GM23338 (cell line): ENCODE measurements around the gene TBCD. TPM values are rescaled to one million over a fixed set of nuclear protein-coding genes. Genes with fewer than 3 reads are reported as not detected.

Source experiments
- ATAC-seq: fragments of 200-7000 bp; cut with Tn5 transposase; 3 replicates; pipeline ENCODE4 v1.9.1; 2020
- DNase-seq: peaks from one replicate; pipeline ENCODE4 v3.0.0-alpha.2; 2015; ENCODE audit warnings: low spot score
- H2AFZ ChIP-seq: fragments of 200-600 bp; sonication (generic); 2 replicates; pipeline ENCODE4 v1.8.0; 2016; ENCODE audit warnings: antibody characterized with exemption, mild to moderate bottlenecking, moderate library complexity
- H3F3A ChIP-seq: fragments of 200-600 bp; sonication (generic); replicated peaks from 2 replicates; pipeline ENCODE4 v1.8.0; 2017; ENCODE audit warnings: antibody characterized with exemption, mixed run types, low read depth
- H3K27ac ChIP-seq: fragments of 200-600 bp; sonication (generic); 2 replicates; pipeline ENCODE4 v1.6.1; 2016; ENCODE audit warnings: low read depth
- H3K27me3 ChIP-seq: fragments of 200-600 bp; sonication (generic); 2 replicates; pipeline ENCODE4 v1.8.0; 2016; ENCODE audit warnings: mild to moderate bottlenecking, mixed run types, moderate library complexity; ENCODE audit not compliant: insufficient read depth
- H3K36me3 ChIP-seq: fragments of 200-600 bp; sonication (generic); 2 replicates; pipeline ENCODE4 v1.8.0; 2016; ENCODE audit warnings: mild to moderate bottlenecking; ENCODE audit not compliant: insufficient read depth
- H3K4me1 ChIP-seq: fragments of 200-600 bp; sonication (generic); 2 replicates; pipeline ENCODE4 v1.8.0; 2016; ENCODE audit warnings: mild to moderate bottlenecking, moderate library complexity; ENCODE audit not compliant: insufficient read depth
- H3K4me2 ChIP-seq: fragments of 200-600 bp; sonication (generic); 2 replicates; pipeline ENCODE4 v1.7.1; 2017; ENCODE audit warnings: mixed run types
- H3K4me3 ChIP-seq: fragments of 200-600 bp; sonication (generic); 2 replicates; pipeline ENCODE4 v1.6.1; 2016; ENCODE audit warnings: mixed run types
- H3K79me2 ChIP-seq: fragments of 200-600 bp; sonication (generic); replicated peaks from 2 replicates; pipeline ENCODE4 v1.8.0; 2017; ENCODE audit warnings: mild to moderate bottlenecking; ENCODE audit not compliant: insufficient read depth
- H3K9me2 ChIP-seq: fragments of 200-600 bp; sonication (generic); 2 replicates; pipeline ENCODE4 v1.8.0; 2017; ENCODE audit not compliant: insufficient read depth
- H4K20me1 ChIP-seq: fragments of 200-600 bp; sonication (generic); replicated peaks from 2 replicates; pipeline ENCODE4 v1.8.0; 2017; ENCODE audit warnings: mild to moderate bottlenecking; ENCODE audit not compliant: insufficient read depth
- H3K27ac Mint-ChIP-seq: 2 replicates; pipeline ENCODE4 v1.8.0; 2020; ENCODE audit warnings: inconsistent platforms, mild to moderate bottlenecking, moderate library complexity, mixed read lengths
- H3K27me3 Mint-ChIP-seq: 3 replicates; pipeline ENCODE4 v1.8.0; 2022; ENCODE audit warnings: low read depth, mild to moderate bottlenecking, moderate library complexity, mixed read lengths, inconsistent platforms; ENCODE audit not compliant: insufficient read depth, poor library complexity
- H3K36me3 Mint-ChIP-seq: 3 replicates; pipeline ENCODE4 v1.8.0; 2021; ENCODE audit warnings: low read depth, mild to moderate bottlenecking, inconsistent platforms, moderate library complexity, mixed read lengths
- H3K4me1 Mint-ChIP-seq: 3 replicates; pipeline ENCODE4 v1.8.0; 2020; ENCODE audit warnings: mild to moderate bottlenecking, inconsistent platforms, mixed read lengths
- H3K4me3 Mint-ChIP-seq: 3 replicates; pipeline ENCODE4 v1.8.0; 2021; ENCODE audit warnings: moderate library complexity, mild to moderate bottlenecking, inconsistent platforms, mixed read lengths
- H3K9me3 Mint-ChIP-seq: 3 replicates; pipeline ENCODE4 v1.8.0; 2020; ENCODE audit warnings: moderate library complexity, mild to moderate bottlenecking, inconsistent platforms, mixed read lengths
- CREB1 ChIP-seq: fragments of 250-450 bp; sonication (Bioruptor Pico); IDR thresholded peaks from 2 replicates; pipeline ENCODE4 v1.5.0; 2020; ENCODE audit warnings: low read depth, mild to moderate bottlenecking, moderate library complexity
- EZH2 ChIP-seq: fragments of 200-600 bp; sonication (generic); IDR thresholded peaks from one replicate; pipeline ENCODE4 v1.8.0; 2017; ENCODE audit warnings: antibody characterized with exemption, mild to moderate bottlenecking, low read depth; ENCODE audit not compliant: unreplicated experiment
- EZH2phosphoT487 ChIP-seq: fragments of 200-600 bp; sonication (generic); IDR thresholded peaks from one replicate; pipeline ENCODE4 v1.8.1; 2018; ENCODE audit warnings: antibody characterized with exemption; ENCODE audit not compliant: unreplicated experiment
- JUNB ChIP-seq: IDR thresholded peaks from one replicate; pipeline ENCODE4 v1.6.1; 2016; ENCODE audit warnings: antibody characterized with exemption; ENCODE audit not compliant: unreplicated experiment
- NANOG ChIP-seq: IDR thresholded peaks from 2 replicates; pipeline ENCODE4 v1.6.1; 2016; ENCODE audit warnings: antibody characterized with exemption, borderline replicate concordance
- POLR2AphosphoS5 ChIP-seq: IDR thresholded peaks from 2 replicates; pipeline ENCODE4 v1.6.1; 2016; ENCODE audit warnings: antibody characterized with exemption, low read depth
- STAT1 ChIP-seq: IDR thresholded peaks from one replicate; pipeline ENCODE4 v1.6.1; 2016; ENCODE audit warnings: antibody characterized with exemption; ENCODE audit not compliant: unreplicated experiment
- ZNF114 ChIP-seq: fragments of 250-450 bp; sonication (Bioruptor Pico); IDR thresholded peaks from 2 replicates; pipeline ENCODE4 v1.5.0; 2020; ENCODE audit warnings: mild to moderate bottlenecking, moderate library complexity
- ZNF331 ChIP-seq: fragments of 250-450 bp; sonication (Bioruptor Pico); IDR thresholded peaks from 2 replicates; pipeline ENCODE4 v1.5.0; 2020; ENCODE audit warnings: low read depth, mild to moderate bottlenecking, moderate library complexity
- polyA plus RNA-seq: library from polyadenylated mRNA; unstranded; fragments of >200 nt; fragmentation: Nextera tagmentation; extraction: Ambion mirVana; gene quantifications from 2 replicates; pipeline ENCODE4 v1.2.1, GENCODE V29; 2016
- total RNA-seq: library from RNA; depleted of rRNA; stranded (reverse); fragments of >200 nt; shearing (Covaris generic); gene quantifications from 2 replicates; pipeline ENCODE4 v1.2.3, GENCODE V29; 2014
- TF ChIP-seq, protein P1 (sequence below): IDR thresholded peaks from one replicate; pipeline ENCODE4 v1.6.1; 2018; ENCODE audit warnings: antibody characterized with exemption; ENCODE audit not compliant: unreplicated experiment
- TF ChIP-seq, protein P2 (sequence below): IDR thresholded peaks from 2 replicates; pipeline ENCODE4 v1.6.1; 2016; ENCODE audit warnings: antibody characterized with exemption
- TF ChIP-seq, protein P3 (sequence below): fragments of 250-450 bp; sonication (Bioruptor Pico); IDR thresholded peaks from 2 replicates; pipeline ENCODE4 v1.5.0; 2020; ENCODE audit warnings: mild to moderate bottlenecking, moderate library complexity
- TF ChIP-seq, protein P4 (sequence below), 2 experiments: fragments of 200-600 bp in 1 of 2; sonication (generic) in 1 of 2; conservative IDR thresholded peaks; 2 replicates each; pipeline versions ENCODE4 v1.5.1 to v1.6.1; 2016 to 2017; ENCODE audit warnings: antibody characterized with exemption in 2 of 2, low read depth in 2 of 2, mild to moderate bottlenecking in 2 of 2, moderate library complexity in 1 of 2

TBCD gene
- total and polyA plus RNA-seq, 2 experiments from 2014 or later, result 75.0 to 116 TPM

DNA sequence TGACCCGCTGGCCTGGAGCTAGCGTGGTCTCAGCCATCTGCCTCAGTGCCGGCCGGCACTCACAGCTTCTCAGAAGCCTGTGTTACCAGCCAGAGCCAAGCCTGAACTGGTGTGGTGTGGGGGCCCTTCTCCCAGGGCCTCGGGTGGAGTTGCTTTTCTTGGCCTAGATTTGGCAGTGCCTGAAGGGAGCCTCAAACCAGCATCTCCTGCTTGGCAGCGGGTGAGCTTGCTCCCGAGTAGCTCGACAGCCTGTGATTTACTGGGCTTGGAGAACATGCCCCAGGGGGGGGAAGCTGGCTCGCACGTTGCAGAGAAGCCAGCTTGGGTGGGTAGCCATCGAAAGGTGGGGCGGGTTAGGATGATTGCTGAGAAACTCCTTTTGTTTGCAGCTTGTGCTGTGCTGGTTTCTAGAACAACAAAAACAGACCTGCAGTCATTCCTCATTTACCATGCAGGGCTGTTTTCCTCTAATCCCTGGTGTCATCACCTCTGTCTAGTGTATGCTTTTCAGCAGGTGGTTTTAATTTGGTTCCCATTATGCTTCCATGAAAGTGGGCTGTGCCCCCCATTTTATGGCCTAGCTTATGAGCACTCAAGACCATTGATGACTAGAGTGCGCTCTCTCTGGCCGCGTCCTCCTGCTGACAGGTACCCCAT, 42.2 kb downstream of the TBCD start:
- no peak overlapping the region for H3K27ac Mint-ChIP-seq
- H3K79me2 ChIP-seq, result peaks cover 76% of the 10 kb centered on the region

More for the DNA sequence above, 42.2 kb downstream of the TBCD start:
- H3K9me2 ChIP-seq, result no peaks in the 10 kb centered on the region
- H3K4me3 ChIP-seq, result no peak overlapping the region
- H3K27ac ChIP-seq, result peak overlapping the region; percentile 14; the same call in 1 of the 2 replicates
- ATAC-seq (no peak), DNase-seq (no peak)
- H3K9me3 Mint-ChIP-seq, result no peaks in the 10 kb centered on the region; the same call in 2 of the 3 replicates
- peaks cover 3% of the 10 kb centered on the region; the same call in 2 of the 3 replicates for H3K4me1 Mint-ChIP-seq
- H4K20me1 ChIP-seq, result peaks cover 9% of the 10 kb centered on the region
- no peak overlapping the region for H2AFZ ChIP-seq
- peaks cover 34% of the 10 kb centered on the region for H3K36me3 Mint-ChIP-seq
- H3K4me3 Mint-ChIP-seq, result no peak overlapping the region
- no peaks in the 10 kb centered on the region for H3K4me1 ChIP-seq
- H3F3A ChIP-seq, result no peaks in the 10 kb centered on the region
- H3K27me3 ChIP-seq, result no peaks in the 10 kb centered on the region
- H3K27me3 Mint-ChIP-seq, result peaks cover 7% of the 10 kb centered on the region
- TF ChIP-seq, protein P1, sequence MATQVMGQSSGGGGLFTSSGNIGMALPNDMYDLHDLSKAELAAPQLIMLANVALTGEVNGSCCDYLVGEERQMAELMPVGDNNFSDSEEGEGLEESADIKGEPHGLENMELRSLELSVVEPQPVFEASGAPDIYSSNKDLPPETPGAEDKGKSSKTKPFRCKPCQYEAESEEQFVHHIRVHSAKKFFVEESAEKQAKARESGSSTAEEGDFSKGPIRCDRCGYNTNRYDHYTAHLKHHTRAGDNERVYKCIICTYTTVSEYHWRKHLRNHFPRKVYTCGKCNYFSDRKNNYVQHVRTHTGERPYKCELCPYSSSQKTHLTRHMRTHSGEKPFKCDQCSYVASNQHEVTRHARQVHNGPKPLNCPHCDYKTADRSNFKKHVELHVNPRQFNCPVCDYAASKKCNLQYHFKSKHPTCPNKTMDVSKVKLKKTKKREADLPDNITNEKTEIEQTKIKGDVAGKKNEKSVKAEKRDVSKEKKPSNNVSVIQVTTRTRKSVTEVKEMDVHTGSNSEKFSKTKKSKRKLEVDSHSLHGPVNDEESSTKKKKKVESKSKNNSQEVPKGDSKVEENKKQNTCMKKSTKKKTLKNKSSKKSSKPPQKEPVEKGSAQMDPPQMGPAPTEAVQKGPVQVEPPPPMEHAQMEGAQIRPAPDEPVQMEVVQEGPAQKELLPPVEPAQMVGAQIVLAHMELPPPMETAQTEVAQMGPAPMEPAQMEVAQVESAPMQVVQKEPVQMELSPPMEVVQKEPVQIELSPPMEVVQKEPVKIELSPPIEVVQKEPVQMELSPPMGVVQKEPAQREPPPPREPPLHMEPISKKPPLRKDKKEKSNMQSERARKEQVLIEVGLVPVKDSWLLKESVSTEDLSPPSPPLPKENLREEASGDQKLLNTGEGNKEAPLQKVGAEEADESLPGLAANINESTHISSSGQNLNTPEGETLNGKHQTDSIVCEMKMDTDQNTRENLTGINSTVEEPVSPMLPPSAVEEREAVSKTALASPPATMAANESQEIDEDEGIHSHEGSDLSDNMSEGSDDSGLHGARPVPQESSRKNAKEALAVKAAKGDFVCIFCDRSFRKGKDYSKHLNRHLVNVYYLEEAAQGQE, result no peak
- TF ChIP-seq EZH2phosphoT487 (no peak), POLR2AphosphoS5 (no peak), STAT1 (no peak), CREB1 (CRISPR knock-in tag) (no peak), EZH2 (no peak), NANOG (no peak), ZNF331 (CRISPR knock-in tag) (no peak), ZNF114 (CRISPR knock-in tag) (no peak), JUNB (no peak)
- TF ChIP-seq, protein P2, sequence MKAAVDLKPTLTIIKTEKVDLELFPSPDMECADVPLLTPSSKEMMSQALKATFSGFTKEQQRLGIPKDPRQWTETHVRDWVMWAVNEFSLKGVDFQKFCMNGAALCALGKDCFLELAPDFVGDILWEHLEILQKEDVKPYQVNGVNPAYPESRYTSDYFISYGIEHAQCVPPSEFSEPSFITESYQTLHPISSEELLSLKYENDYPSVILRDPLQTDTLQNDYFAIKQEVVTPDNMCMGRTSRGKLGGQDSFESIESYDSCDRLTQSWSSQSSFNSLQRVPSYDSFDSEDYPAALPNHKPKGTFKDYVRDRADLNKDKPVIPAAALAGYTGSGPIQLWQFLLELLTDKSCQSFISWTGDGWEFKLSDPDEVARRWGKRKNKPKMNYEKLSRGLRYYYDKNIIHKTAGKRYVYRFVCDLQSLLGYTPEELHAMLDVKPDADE, result no peak
- TF ChIP-seq, protein P3, sequence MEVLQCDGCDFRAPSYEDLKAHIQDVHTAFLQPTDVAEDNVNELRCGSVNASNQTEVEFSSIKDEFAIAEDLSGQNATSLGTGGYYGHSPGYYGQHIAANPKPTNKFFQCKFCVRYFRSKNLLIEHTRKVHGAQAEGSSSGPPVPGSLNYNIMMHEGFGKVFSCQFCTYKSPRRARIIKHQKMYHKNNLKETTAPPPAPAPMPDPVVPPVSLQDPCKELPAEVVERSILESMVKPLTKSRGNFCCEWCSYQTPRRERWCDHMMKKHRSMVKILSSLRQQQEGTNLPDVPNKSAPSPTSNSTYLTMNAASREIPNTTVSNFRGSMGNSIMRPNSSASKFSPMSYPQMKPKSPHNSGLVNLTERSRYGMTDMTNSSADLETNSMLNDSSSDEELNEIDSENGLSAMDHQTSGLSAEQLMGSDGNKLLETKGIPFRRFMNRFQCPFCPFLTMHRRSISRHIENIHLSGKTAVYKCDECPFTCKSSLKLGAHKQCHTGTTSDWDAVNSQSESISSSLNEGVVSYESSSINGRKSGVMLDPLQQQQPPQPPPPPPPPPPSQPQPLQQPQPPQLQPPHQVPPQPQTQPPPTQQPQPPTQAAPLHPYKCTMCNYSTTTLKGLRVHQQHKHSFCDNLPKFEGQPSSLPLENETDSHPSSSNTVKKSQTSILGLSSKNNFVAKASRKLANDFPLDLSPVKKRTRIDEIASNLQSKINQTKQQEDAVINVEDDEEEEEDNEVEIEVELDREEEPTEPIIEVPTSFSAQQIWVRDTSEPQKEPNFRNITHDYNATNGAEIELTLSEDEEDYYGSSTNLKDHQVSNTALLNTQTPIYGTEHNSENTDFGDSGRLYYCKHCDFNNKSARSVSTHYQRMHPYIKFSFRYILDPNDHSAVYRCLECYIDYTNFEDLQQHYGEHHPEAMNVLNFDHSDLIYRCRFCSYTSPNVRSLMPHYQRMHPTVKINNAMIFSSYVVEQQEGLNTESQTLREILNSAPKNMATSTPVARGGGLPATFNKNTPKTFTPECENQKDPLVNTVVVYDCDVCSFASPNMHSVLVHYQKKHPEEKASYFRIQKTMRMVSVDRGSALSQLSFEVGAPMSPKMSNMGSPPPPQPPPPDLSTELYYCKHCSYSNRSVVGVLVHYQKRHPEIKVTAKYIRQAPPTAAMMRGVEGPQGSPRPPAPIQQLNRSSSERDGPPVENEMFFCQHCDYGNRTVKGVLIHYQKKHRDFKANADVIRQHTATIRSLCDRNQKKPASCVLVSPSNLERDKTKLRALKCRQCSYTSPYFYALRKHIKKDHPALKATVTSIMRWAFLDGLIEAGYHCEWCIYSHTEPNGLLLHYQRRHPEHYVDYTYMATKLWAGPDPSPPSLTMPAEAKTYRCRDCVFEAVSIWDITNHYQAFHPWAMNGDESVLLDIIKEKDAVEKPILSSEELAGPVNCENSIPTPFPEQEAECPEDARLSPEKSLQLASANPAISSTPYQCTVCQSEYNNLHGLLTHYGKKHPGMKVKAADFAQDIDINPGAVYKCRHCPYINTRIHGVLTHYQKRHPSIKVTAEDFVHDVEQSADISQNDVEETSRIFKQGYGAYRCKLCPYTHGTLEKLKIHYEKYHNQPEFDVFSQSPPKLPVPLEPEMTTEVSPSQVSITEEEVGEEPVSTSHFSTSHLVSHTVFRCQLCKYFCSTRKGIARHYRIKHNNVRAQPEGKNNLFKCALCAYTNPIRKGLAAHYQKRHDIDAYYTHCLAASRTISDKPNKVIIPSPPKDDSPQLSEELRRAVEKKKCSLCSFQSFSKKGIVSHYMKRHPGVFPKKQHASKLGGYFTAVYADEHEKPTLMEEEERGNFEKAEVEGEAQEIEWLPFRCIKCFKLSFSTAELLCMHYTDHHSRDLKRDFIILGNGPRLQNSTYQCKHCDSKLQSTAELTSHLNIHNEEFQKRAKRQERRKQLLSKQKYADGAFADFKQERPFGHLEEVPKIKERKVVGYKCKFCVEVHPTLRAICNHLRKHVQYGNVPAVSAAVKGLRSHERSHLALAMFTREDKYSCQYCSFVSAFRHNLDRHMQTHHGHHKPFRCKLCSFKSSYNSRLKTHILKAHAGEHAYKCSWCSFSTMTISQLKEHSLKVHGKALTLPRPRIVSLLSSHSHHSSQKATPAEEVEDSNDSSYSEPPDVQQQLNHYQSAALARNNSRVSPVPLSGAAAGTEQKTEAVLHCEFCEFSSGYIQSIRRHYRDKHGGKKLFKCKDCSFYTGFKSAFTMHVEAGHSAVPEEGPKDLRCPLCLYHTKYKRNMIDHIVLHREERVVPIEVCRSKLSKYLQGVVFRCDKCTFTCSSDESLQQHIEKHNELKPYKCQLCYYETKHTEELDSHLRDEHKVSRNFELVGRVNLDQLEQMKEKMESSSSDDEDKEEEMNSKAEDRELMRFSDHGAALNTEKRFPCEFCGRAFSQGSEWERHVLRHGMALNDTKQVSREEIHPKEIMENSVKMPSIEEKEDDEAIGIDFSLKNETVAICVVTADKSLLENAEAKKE, result no peak
- TF ChIP-seq, protein P4, sequence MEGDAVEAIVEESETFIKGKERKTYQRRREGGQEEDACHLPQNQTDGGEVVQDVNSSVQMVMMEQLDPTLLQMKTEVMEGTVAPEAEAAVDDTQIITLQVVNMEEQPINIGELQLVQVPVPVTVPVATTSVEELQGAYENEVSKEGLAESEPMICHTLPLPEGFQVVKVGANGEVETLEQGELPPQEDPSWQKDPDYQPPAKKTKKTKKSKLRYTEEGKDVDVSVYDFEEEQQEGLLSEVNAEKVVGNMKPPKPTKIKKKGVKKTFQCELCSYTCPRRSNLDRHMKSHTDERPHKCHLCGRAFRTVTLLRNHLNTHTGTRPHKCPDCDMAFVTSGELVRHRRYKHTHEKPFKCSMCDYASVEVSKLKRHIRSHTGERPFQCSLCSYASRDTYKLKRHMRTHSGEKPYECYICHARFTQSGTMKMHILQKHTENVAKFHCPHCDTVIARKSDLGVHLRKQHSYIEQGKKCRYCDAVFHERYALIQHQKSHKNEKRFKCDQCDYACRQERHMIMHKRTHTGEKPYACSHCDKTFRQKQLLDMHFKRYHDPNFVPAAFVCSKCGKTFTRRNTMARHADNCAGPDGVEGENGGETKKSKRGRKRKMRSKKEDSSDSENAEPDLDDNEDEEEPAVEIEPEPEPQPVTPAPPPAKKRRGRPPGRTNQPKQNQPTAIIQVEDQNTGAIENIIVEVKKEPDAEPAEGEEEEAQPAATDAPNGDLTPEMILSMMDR (conservative IDR thresholded peaks at IDR 0.05; ENCODE audit: low read depth in 2 of 2), result no peak
- 0 out of 2 replicates have a peak, but pooled peaks cover 6% of the 10 kb centered on the region for H3K36me3 ChIP-seq
- no peak overlapping the region for H3K4me2 ChIP-seq
